Activated T-cell treated with anti-CD3 and anti-CD28 coated beads, Interleukin-2, amount 50 U/mL, for 4 hours (primary cell): ENCODE measurements around the gene ADCY7. TPM values are rescaled to one million over a fixed set of nuclear protein-coding genes. Genes with fewer than 3 reads are reported as not detected.
A peak's percentile ranks its signal among the peaks of the same experiment; 100 is the strongest.

ENCODE experiments used
- ATAC-seq, 2 donors: fragments of 200-7000 bp; cut with Tn5 transposase; one replicate each; pipeline ENCODE4 v1.10.0; 2021
- DNase-seq: peaks from one replicate; pipeline ENCODE4 v3.0.0-alpha.2; 2020
- H3K27me3 Mint-ChIP-seq: one replicate; pipeline ENCODE4 v1.8.0; 2021; ENCODE audit warnings: low read depth, mixed read lengths
- H3K36me3 Mint-ChIP-seq: one replicate; pipeline ENCODE4 v1.8.0; 2022; ENCODE audit warnings: mixed read lengths; ENCODE audit not compliant: insufficient read depth
- H3K4me1 Mint-ChIP-seq: one replicate; pipeline ENCODE4 v1.8.0; 2021; ENCODE audit warnings: low read depth, mixed read lengths
- H3K4me3 Mint-ChIP-seq: one replicate; pipeline ENCODE4 v1.8.0; 2021; ENCODE audit warnings: mild to moderate bottlenecking, moderate library complexity, mixed read lengths
- H3K9me3 Mint-ChIP-seq: one replicate; pipeline ENCODE4 v1.8.0; 2021; ENCODE audit warnings: mixed read lengths
- total RNA-seq, 3 donors: library from RNA; stranded (reverse); gene quantifications; one replicate each; pipeline ENCODE4 v1.2.1, GENCODE V29; 2021

The ADCY7 gene
- total RNA-seq, 3 donors from 2014 or later: 61.7 to 77.6 (median 70.7) TPM

DNA sequence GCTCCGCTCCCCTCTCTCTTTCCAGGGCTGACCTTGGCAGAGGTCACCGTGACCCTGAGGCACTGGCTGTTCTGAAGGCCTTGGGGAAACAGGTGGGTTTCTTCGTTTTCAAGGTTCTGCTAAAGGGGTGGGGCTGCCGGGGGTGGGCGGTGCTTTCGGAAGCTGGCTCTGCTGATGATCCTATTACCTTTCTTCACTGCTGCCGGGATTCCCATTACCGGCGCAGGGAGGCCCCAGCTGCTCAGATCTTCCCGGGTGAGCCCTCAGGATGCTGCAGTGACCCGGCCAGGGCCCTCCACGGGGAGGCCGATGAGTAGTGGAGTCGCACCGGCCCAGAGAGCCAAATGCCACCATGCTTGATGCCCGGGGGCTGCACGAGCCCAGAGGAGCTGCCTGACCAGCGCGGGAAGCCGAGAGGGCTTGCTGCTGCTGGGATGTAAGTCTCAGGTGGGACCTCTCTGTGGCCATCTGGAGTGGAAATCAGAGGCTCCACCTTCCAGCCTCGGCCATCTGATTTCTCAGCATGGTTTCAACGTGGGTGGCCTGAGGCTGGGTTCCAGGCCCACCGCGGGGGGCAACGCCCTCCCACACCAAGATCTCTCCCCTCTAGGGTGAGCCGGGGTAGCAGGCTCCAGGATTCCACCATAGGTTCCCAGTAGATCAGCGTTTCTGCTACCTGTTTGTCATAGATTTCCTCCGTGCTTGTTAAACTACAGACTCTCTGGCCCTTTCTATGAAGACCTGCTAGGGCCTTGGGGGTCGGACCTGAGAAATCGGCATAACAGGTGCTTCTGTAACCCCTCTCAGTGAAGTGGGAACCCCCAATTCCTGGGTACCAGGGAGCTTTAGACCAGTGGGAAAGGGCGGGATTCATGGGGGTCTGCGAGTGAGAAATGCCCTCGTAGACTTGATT is 21.6 kb upstream of the ADCY7 start:
- no peaks in the 10 kb centered on the region for H3K36me3 Mint-ChIP-seq
- peak overlapping the region; percentile 80 for H3K4me3 Mint-ChIP-seq
- H3K9me3 Mint-ChIP-seq: no peaks in the 10 kb centered on the region
- H3K4me1 Mint-ChIP-seq: peaks cover 12% of the 10 kb centered on the region
- ATAC-seq (no peak), DNase-seq (no peak)
- no peaks in the 10 kb centered on the region for H3K27me3 Mint-ChIP-seq

DNA sequence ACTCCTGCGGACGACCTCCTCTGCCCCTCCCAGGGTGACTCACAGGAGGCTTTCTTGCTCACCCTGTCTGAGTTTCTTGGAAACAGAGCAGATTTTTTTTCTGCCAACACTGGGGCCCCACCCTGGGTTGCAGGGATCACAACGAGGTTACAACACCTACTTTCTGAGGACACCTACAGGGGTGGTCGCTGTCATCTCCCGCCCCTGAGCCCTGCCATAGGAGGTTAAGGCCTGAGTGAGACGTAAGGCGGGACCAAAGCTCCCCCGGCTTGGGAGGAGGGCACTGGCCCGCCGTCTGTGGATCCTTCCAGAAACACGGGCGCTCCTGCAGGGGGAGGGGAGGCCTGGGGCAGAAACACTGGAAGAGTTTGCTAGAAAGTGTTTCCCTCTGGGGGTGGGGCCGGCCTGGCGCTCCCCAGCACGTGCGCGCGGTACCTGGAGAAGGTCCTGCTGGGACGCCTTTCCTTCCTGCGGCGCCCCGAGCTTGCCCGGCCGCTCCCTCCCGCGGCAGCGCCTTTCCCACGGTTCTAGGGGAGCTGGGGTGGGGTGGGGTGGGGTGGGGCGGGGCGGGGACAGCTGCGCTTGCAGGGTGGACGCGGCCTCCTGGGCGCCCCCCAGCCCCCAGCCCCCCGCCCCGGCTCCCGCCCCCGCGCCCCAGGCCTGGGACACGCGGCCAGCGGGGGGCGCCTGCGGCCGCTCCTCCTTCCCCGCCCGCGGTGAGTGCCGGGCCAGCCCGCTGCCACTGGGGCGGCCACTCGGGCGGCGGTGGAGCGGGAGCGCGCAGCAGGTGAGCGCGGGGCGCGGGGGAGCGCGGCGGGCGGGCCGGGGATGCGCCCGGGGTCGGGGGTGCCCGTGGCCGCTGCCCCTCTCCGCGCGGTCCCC is 20.7 kb upstream of the ADCY7 start:
- DNase-seq (peak; percentile 64), ATAC-seq (peak; percentile 83 to 84)
- Mint-ChIP-seq H3K9me3 (no peaks in the 10 kb centered on the region), H3K4me3 (peak overlapping the region; percentile 80), H3K36me3 (no peaks in the 10 kb centered on the region), H3K27me3 (no peaks in the 10 kb centered on the region), H3K4me1 (peaks cover 12% of the 10 kb centered on the region)

DNA sequence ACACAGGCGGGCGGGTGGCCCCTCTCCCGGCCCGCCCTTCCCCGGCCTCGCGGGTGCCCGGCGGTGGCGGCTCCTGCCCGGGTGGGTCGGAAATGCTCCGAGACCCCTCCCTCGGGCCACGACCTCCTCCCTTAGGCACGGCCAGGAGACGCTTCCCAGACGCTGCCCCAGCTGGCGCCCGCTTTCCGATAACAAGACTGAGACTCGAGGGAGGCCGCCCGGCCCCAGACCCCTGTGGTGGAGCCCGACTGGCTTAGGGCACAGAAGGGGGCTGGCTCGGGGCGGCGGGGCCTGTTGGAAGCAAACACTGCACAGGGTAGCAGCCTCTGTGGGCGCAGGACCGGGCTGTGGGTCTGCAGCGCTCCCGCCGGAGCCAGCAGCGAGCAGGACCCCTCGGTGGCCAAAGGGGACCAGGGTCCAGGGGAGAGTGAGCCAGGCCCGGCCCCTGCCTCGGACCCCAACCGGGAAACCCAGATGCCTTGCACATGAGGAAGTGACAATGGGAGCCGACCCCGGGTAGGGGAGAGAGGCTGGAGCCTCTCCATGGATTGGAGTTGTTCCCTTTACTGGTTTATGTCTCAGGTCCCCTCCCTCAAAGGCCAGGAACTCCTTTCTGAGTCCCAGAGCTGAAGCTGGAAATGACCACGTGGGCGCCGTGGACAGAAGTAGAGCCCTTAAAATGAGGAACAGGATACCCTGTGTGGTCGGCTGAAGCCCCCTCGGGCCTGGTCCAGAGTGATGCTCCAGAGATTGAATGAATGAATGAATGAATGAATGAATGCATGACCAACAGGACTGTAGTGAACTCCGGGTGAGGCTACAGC is 19.8 kb upstream of the ADCY7 start:
- Mint-ChIP-seq H3K4me3 (peak overlapping the region; percentile 75), H3K4me1 (peaks cover 12% of the 10 kb centered on the region), H3K9me3 (no peaks in the 10 kb centered on the region), H3K27me3 (no peaks in the 10 kb centered on the region), H3K36me3 (no peaks in the 10 kb centered on the region)
- ATAC-seq (peak; percentile 19 to 20), DNase-seq (no peak)

DNA sequence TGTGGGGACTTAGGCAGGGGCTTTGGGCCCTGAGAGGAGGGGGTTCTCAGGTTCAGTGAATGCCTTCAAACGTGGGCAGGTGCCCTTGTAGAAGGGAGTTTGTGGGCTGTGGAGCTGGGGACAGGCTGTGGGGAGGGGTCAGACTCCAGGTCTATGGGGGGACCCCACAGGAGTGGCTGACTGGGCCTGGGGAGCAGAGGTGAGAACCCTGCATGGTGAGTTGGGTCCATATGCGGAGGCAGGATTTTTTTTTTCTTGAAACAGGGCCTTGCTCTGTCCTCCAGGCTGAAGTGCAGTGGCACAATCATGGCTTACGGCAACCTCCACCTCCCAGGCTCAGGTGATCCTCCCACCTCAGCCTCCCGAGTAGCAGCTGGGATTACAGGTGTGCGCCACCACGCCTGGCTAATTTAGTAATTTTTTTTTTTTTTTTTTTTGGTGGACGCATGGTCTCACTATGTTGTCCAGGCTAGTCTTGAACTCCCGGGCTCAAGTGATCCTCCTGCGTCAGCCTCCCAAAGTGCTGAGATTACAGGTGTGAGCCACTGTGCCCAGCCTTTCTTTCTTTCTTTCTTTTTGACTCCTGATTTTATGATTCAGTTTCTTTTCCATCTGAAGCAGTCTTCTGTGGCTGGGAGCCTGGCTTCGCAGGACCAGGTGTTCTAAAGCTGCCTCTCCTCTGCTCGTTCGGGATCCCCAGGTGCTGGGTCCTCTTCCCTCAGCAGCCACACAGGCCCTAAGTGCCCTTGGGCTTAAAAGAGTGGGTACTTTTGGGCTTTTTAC is 19.0 kb upstream of the ADCY7 start:
- DNase-seq (no peak), ATAC-seq (no peak)
- Mint-ChIP-seq H3K36me3 (no peaks in the 10 kb centered on the region), H3K4me3 (peak overlapping the region; percentile 75), H3K27me3 (no peaks in the 10 kb centered on the region), H3K4me1 (peaks cover 12% of the 10 kb centered on the region), H3K9me3 (no peaks in the 10 kb centered on the region)

DNA sequence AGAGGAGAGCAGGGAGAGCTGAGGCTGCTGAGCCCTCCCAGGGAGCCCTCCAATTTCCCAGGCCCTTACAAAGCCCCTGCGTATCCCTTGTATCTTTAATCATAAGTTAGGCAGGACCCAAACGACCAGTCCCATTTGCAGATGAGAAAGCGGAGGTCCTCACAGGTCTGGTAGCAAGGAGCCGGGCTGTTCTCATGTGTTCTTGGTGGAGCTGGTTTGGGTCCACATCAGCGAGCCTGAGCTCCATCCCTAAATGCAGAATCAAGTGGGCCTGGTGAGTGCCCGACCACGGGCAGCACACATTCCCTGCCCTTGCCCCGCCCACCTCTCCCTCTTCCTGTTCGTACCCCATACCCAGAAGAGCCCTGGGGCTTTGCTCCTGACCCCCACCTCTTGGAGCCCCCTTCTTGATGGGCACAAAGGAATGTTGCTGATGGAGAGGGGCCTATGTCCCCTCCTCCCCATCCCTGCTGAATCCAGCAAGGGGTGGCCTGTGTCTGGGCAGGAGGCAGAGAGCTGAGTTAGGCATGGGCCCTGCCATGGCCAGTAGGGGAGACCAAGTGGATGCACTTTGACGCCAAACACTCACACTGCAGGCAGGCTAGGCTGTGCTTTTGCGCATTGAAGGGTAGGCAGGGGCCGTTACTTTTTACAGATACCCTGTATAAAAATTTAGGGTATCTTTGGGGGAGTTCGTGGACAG is 18.3 kb upstream of the ADCY7 start:
- H3K4me1 Mint-ChIP-seq: peaks cover 12% of the 10 kb centered on the region
- H3K36me3 Mint-ChIP-seq: no peaks in the 10 kb centered on the region
- DNase-seq (no peak), ATAC-seq (no peak)
- peak overlapping the region; percentile 17 for H3K4me3 Mint-ChIP-seq
- H3K9me3 Mint-ChIP-seq: no peaks in the 10 kb centered on the region
- H3K27me3 Mint-ChIP-seq: no peaks in the 10 kb centered on the region

DNA sequence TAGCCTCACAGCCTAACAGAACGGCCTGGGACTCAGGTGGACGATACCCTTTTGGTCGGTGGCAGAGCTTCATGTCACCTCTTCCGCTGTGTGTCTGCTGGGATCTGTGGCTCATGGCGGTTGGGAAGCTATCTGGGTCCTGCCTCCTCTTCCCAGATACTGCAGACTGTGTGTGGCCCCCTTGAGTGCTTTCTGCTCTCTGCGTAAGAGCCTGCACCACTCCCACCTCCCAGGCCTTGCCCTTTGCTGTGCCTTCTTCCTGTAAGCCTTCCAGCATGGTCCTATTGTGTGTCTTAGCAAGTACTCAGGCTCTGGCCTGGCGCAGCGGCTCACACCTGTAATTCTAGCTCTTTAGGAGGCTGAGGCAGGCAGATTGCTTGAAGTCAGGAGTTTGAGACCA is 17.5 kb upstream of the ADCY7 start:
- Mint-ChIP-seq H3K9me3 (no peaks in the 10 kb centered on the region), H3K36me3 (no peaks in the 10 kb centered on the region), H3K4me1 (peaks cover 12% of the 10 kb centered on the region), H3K4me3 (no peak overlapping the region), H3K27me3 (peaks cover 2% of the 10 kb centered on the region)
- ATAC-seq (no peak), DNase-seq (no peak)

DNA sequence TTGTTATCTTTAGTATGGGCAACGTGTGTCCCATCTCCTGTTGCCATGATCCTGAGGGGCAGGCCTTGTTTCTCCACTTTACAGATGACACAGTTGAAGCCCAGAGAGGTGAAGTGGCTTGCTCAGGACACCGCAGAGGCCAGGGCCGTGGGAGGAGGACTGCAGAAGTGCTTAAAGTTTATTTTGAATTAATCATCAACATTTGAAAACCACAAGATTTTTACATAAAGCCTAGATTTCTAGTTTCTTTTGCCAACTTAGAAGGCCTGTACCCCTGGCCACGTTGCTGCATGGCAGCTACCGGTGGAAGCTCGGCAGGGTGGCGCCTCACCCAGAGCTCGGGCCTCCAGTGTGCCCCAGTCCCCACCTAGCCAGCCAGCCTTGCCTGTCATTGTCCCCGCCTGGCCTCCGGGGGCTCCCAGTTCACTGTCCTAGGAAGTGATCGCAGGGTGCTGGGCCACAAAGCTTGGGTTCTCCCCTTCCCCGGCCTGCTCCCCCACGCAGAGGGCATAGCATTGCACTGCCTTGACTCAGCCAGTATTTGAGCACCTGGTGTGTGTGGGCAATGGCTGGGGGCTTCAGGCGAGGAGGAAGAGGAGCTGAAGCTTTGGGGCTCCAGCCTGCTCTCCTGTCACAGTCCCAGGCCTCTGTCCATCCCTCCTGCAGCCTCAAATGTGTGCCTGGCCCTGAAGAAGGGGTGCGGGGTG is 14.8 kb upstream of the ADCY7 start:
- H3K9me3 Mint-ChIP-seq: no peaks in the 10 kb centered on the region
- peaks cover 4% of the 10 kb centered on the region for H3K4me1 Mint-ChIP-seq
- peaks cover 3% of the 10 kb centered on the region for H3K27me3 Mint-ChIP-seq
- no peak for DNase-seq
- no peaks in the 10 kb centered on the region for H3K36me3 Mint-ChIP-seq
- ATAC-seq: peak; percentile 27
- no peak overlapping the region for H3K4me3 Mint-ChIP-seq

DNA sequence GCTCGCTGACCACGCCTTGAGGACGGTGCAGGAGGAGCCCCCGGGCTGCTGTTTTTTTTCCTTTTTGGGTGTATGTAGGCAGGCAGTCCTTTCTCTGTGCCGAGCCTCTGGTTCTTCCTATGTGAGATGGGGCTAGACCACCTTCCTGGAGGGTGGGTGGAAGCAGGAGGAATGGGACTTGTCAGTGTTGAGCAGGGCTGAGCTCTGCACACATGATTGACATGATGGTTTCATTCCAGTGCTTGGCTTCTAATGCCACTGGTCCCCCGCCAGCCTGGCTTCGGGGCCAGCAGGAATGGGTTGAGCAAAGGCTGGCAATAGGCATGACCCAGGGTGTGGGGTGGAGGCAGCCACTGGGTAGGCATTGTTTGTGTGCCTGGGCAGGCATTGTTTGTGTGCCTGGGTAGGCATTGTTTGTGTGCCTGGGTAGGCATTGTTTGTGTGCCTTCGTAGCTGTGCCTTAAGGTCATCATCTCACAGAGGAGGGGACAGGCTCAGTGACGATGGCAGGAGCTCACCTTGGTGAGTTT is 14.2 kb upstream of the ADCY7 start:
- Mint-ChIP-seq H3K27me3 (peaks cover 3% of the 10 kb centered on the region), H3K4me3 (no peak overlapping the region), H3K36me3 (no peaks in the 10 kb centered on the region), H3K9me3 (no peaks in the 10 kb centered on the region), H3K4me1 (no peaks in the 10 kb centered on the region)
- DNase-seq (no peak), ATAC-seq (no peak)

DNA sequence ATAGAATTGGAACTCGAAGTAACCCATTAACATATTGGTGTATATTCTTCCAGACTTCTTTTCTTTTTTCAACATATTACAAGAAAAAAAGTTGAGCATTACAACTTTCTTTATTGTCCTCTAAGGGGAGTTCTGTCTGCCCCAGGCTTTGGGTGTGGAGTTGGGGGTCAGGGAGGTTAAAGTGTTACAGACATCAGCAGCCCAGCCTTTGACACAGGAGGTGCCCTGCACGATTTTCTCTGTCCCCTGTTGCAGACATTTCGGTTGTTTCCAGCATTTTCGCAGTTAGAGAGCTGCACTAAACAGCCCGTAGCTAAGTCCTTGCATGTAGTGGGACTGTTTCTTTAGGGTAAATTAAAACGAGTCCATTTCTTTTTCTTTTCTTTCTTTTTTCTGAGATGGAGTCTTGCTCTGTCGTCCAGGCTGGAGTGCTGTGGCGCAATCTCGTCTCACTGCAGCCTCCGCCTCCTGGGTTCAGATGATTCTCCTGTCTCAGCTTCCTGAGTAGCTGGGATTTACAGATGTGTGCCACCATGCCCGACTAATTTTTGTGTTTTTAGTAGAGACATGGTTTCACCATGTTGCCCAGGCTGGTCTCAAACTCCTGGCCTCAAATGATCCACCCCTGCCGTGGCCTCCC is 13.4 kb upstream of the ADCY7 start:
- Mint-ChIP-seq H3K4me3 (no peak overlapping the region), H3K36me3 (no peaks in the 10 kb centered on the region), H3K9me3 (no peaks in the 10 kb centered on the region), H3K4me1 (no peaks in the 10 kb centered on the region), H3K27me3 (peaks cover 3% of the 10 kb centered on the region)
- no peak for ATAC-seq
- no peak for DNase-seq

DNA sequence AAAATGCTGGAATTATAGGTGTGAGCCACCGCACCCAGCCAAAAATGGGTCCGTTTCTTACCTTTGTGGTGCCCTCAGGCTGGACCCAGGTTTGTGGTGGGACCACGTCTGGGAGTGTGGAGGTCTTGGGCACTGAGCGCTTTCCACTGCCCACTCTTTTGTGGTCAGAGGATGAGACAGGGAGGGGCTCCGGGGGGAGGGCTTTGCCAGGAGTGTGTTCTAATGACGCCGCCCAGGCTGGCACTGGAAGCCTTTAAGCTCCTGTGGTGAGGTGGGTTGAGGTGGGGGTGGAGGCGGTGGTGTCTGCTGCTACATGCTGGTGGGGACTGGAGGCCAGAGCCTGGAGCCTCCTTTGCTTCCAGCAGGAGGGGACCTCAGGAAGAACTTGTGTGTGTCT is 12.8 kb upstream of the ADCY7 start:
- Mint-ChIP-seq H3K4me3 (no peak overlapping the region), H3K9me3 (no peaks in the 10 kb centered on the region), H3K4me1 (no peaks in the 10 kb centered on the region), H3K27me3 (peaks cover 3% of the 10 kb centered on the region), H3K36me3 (no peaks in the 10 kb centered on the region)
- no peak for ATAC-seq
- no peak for DNase-seq

DNA sequence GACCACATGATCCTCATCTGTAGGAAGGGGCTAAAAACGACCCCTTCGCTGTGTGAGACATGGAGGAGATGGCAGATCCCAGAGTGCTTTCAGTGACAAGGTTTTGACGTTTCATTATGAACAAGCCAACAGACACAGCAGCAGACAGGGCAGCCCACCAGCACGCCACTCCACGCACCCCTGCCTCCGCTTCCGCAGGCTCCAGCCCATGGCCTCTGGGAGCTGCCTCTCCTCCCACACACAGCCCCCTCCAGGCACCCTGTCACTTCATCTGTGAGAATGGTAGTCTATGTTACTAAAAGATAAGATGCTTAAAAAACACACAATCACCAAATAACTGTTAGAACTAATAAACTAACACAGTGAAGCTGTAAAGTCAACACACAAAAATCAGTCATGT is 12.3 kb upstream of the ADCY7 start:
- Mint-ChIP-seq H3K36me3 (no peaks in the 10 kb centered on the region), H3K4me1 (peaks cover under 1% of the 10 kb centered on the region), H3K27me3 (peaks cover 3% of the 10 kb centered on the region), H3K4me3 (no peak overlapping the region), H3K9me3 (no peaks in the 10 kb centered on the region)
- no peak for DNase-seq
- ATAC-seq: no peak

DNA sequence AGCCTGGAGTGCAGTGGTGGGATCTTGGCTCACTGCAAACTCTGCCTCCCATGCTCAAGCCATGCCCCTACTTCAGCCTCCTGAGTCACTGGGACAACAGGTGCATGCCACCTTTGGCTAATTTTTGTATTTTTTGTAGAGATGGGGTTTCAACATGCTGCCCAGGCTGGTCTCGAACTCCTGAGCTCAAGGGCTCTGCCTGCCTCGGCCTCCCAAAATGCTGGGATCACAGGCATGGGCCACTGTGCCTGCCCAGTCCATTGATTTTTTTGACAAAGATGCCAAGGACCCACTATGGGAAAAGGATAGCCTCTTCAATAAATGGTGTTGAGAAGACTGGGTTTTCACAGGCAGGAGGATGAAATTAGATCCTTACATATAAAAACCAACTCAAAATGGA is 10.8 kb upstream of the ADCY7 start:
- Mint-ChIP-seq H3K4me1 (peaks cover 6% of the 10 kb centered on the region), H3K36me3 (no peaks in the 10 kb centered on the region), H3K4me3 (no peak overlapping the region), H3K27me3 (peaks cover 3% of the 10 kb centered on the region), H3K9me3 (no peaks in the 10 kb centered on the region)
- DNase-seq: no peak
- no peak for ATAC-seq
